Activated naive CD4-positive, alpha-beta T cell treated with anti-CD3 and anti-CD28 coated beads, Interleukin-2, amount 50 U/mL, for 16 hours (primary cell): ENCODE results near the gene FGF14.

Experiments
- DNase-seq: peaks from one replicate; pipeline ENCODE4 v3.0.0-alpha.2; 2020

FGF14 gene

GRCh38 chr13:101751488-101751887, 650.4 kb downstream of the FGF14 start:
- DNase-seq = no peak

GRCh38 chr13:101749584-101749983, 652.3 kb downstream of the FGF14 start:
- no peak for DNase-seq

DNA sequence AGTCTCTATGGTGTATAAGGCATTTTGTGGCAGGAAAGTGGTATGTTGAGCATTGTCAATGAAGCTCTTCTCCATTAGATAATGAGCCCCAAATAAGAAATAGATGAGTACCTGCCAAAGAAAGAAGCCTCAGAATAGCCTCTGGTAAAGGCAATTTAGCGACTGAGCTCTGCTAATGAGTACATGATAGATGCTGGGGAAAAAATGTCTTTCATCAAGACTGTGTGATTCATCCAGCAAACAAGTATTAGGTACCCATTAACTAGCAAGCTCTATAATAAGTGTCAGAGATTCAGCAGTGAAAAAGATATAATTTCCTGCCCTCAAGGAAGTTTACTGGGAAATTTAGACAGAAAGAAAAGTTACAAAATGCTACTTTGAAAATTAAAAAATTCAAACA, 654.8 kb downstream of the FGF14 start:
- DNase-seq = no peak

- DNase-seq = no peak
Measured at GRCh38 chr13:101746513-101746912, 655.3 kb downstream of the FGF14 start.

- DNase-seq = no peak
Measured at GRCh38 chr13:101739382-101740178, 662.3 kb downstream of the FGF14 start.

DNA sequence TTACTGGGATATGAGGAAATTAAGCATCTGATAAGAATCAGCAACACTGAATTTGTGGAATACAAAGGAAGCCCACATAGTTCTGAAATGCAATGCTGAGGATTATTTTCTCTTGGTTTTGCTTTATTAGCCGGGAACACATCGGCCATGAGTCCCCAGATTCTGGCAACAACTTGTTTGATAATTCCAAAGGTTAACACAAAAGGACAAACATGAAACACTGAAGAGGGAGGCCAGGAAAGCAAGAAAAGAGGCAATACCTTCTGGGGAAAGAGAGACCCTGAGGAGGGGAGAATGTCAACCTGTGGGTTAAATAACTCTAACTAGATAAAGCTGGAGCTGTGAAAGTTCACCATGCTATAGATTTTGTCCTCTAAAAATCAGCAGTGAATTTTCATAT, 663.5 kb downstream of the FGF14 start:
- DNase-seq = no peak

- DNase-seq = no peak
Measured at GRCh38 chr13:101736566-101736965, 665.3 kb downstream of the FGF14 start.

DNA sequence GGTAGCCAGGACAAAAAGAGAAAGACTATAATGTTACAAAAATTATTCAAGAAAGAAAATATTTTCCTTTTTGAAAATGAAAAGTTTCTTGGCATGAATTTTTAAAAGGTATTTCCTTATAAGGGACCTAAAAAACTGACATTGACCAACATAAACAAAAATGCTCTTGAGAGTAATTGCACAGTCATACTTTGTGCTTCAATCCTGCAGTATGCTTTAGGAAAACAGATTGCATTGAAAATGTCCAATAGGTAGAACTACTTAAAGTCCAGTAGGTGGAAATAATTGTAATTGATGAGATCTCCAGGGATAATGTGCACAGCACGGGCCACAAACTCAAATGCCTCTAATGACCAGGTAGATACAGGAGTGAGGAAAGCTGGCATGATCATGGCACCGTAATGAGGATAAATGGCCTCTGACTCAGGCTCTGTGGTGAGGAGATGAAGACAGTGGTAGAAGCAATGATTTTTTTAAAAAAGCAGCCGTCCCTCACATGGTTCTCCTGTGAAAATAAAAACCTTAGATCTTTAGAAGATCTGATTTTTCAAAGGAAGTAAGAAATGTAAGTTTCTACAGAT, 671.3 kb downstream of the FGF14 start:
- DNase-seq = no peak

DNA sequence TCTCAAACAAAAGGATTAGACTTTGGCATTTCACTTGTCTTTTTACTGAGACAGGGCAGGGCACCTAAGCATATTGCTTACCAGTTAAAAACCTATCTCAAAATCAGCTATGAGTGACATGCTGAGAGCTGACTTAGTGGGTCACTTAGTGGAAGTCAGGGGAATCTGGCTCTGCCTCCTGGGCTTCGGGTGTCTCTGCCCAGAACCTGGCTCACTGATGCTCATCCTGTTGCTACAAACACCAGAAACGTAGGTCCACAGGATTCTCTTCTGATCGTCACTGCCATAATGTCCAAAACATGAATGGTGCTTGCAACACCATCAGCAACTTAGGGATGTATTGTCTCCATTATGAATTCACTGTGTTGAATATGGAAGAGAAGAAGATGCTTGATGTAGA, 673.2 kb downstream of the FGF14 start:
- DNase-seq = no peak

DNA sequence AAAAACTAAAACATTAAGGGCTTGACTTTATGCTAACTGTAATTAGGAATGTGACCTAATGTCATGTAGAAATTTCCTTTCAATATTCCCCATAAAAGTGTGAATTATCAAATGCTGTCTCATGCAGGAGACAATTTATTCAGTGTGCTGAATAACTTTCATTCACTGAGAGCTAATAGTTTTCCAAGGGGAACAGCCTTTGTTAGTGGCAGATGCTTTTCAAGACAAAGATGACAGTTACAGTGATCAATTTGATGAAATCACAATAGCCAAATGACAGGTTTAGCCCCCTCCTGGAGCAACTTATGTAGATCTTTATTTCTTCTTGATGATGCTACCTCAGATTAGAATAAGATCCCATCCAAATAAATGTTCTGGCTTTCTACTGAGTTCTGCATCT, 673.8 kb downstream of the FGF14 start:
- no peak for DNase-seq

- DNase-seq = no peak
Measured at GRCh38 chr13:101727118-101727517, 674.7 kb downstream of the FGF14 start.

GRCh38 chr13:101726681-101727080, 675.2 kb downstream of the FGF14 start:
- no peak for DNase-seq

DNA sequence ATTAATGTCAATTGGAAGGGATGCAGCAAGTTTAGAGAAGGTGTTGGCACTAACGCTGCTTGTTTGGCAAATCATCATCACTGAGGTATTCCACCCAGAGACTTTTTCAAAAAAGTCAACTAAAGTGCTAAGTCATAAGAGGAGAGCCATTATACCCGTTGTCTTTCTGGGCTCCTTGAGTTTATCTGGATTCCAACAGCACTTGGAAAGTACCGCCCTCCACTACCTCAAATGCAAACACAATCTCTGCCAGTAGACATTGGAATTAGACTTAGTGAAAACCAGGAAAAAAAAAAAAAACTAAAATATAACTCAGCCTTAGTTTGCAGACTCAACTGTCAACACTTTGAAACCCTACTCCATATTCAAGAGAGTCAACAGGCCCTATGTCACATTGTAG, 683.4 kb downstream of the FGF14 start:
- no peak for DNase-seq

DNA sequence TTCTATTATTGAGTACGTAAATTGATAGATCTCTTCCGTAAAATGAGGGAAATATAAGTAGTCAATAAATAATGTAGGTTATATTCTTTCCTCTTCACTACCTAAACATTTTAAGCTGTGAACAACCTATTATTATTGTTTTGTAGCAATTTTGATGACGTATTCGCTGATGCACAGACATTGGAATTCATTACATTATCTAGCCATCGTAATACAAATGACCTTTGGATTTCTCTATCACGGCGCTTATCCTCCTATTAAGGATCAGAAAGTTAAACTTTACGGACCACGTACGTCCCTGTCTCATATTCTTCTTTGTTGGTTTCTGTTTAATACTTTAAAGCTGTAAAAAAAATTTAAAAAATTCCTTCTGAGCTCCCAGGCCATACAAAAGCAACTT, 684.5 kb downstream of the FGF14 start:
- no peak for DNase-seq

GRCh38 chr13:101714195-101714594, 687.7 kb downstream of the FGF14 start:
- DNase-seq = no peak

- DNase-seq = no peak
Measured at GRCh38 chr13:101712026-101712348, 689.9 kb downstream of the FGF14 start.

DNA sequence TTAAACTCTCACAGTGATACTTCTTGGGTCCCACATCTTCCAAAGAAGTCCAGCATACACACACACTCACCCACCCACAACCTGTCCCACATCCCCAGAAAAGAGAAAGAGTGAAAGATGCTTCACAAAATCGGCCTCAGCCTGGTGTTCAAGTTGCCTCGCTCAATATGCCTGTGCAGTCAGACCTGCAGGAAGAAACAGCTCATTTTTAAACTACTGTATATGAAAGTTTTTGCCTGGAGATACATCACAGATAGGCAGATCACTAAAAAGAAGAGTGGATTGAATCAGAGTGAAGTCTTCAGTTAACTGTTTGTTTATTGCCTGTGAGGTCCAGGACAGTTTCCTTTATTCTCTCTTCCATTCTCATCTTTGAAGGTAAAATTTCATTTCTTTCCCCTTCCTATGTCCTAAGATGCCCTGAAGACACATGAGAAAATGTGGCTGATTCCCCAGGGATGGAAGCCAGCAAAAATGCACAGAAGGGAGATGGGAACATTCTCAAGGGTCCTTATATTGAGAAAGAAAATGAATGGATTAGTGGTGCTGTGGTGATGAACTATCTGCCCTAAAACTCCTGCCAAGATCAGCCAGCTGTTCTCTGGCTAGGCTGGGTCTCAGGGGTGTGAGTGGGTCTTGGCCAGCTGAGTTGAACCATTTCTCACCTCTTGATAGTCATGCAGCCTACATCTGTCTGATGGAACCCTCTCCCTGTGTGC, 690.4 kb downstream of the FGF14 start:
- DNase-seq = no peak

- DNase-seq = no peak
Measured at GRCh38 chr13:101709952-101710351, 691.9 kb downstream of the FGF14 start.

DNA sequence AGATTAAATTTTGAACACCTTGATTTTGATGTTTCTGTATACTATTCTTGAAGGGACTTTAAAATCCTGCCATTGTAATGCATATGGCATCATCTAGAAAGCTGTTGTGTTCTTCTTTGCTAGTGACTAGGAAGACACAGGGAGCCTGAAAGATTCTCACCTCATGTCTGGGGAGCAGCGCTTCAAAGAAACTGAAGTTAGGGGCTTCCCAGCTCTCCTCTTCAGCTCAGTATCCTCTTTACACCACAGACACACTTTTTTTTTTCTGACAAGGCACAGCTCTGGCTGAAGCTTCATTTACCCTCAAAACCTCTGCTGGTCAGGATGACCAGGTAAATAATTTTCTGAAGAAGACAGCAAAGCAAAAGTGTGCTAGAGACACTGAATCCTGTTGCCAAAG, 693.7 kb downstream of the FGF14 start:
- DNase-seq = no peak

DNA sequence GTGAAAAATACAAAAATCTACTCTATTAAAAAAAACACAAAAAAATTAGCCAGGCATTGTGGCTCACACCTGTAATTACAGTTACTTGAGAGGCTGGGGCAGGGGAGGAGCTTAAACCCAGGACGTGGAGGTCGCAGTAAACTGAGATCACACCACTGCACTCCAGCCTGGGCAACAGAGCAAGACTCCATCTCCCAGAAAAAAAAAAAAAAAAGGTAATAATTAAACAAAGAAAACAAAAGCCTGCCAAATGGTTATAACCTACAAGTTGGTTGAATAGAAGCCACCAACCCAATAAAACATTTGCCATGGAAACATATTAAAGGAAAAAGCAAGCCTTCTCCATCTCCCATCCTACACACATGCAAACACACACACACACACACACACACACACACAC, 694.2 kb downstream of the FGF14 start:
- no peak for DNase-seq

DNA sequence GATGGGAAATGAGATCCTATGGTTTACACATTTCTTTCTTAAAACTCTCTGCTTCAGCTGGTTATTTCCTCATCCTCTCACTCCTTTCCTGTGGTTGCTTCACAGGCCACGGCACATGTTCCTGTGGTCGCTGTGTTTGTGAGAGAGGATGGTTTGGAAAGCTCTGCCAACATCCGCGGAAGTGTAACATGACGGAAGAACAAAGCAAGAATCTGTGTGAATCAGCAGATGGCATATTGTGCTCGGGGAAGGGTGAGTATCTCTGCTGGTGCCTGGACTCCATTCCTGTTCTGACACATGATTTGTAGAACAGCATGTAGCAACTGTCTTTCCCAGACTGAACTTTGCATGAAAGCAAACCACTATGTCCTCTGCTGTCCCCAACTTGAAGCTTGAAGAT, 695.2 kb downstream of the FGF14 start:
- no peak for DNase-seq

DNA sequence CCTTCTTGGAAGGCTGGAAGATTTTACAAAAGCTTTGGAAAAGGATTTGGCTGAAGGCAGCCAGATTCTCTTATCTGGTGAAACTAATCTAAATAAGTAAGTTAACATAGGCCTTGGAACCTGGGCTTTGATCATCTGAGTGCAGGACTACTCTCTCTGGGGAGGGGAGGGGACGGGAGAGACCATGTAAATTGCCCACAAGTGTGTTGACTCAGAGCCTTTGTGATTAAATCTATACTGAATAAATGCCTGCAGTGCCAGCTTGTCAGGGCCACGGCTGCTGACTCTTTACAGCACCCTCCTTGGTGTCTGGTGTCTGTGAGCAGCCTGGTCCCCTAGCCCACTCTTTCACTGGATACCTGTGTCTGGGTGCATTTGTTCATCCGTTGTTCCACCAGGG, 698.0 kb downstream of the FGF14 start:
- DNase-seq = no peak

GRCh38 chr13:101703081-101703480, 698.8 kb downstream of the FGF14 start:
- DNase-seq = no peak

DNA sequence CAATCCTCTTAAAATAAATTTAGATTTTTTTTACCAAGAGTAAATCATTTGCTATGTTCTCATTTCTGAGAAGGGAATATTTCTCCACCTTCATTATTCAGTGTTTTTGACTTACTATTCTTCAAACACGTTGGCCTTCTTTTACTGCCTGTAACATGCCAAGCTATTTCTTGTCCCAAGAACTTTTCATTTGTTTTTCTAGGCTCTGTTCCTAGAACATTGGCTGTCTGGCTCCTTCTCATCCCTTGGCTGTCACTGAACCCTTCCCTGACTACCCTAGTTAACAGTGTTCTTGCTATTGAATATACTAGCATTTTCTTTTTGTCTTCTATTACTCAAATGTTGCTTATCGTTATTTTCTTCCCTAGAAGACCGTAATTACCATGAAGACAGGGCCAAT, 701.2 kb downstream of the FGF14 start:
- no peak for DNase-seq
